Measurements from ENCODE around the gene VPS39. TPM values are rescaled to one million over a fixed set of nuclear protein-coding genes. Genes with fewer than 3 reads are reported as not detected.

Gene VPS39
- total and polyA plus RNA-seq, 2 of the 13 experiments (the other 11 are each of a cell fraction or from before 2014, with no cell fraction given) = 22.9 to 32.0 TPM

DNA sequence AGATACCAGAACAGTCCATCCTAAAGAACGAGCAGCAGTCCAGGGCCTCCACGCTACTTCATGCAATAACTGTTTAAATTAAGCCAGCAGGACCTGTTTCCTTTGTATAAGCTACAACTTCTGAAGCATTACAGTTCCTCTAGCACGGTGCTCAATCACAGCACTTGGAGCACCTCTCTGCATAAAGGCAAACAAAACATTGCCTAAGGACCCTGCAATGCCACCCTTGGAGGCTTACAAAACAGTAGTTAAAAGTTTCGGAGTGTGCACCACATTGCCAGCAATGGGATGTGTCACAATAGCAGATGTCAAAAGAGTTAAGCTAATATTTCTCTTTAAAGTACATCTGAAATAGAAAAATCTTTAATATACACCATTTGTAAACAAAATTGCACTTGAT is 2.6 kb upstream of the VPS39 start:
- Histone ChIP-seq H3K27ac (ENCODE audit: extremely low read length, insufficient read depth, low read length) (no peak overlapping the region), H3K9ac (ENCODE audit: insufficient read depth, low read depth, low read length) (no peak overlapping the region), H3K4me3 (replicated peaks in 1 of 3; ENCODE audit: insufficient read depth in 1 of 3, low read depth in 2 of 3, low read length in 3 of 3) (no peak overlapping the region), H3K27me3 (ENCODE audit: control insufficient read depth in 1 of 2, insufficient read depth in 2 of 2, low read length in 2 of 2) (no peaks in the 10 kb centered on the region; a peak in 1 of 5 replicates), H4K20me1 (ENCODE audit: insufficient read depth, low read length) (no peaks in the 10 kb centered on the region), H3K4me2 (ENCODE audit: low read depth, low read length) (no peak overlapping the region), H2AFZ (ENCODE audit: low read length) (no peak overlapping the region), H3K9me3 (ENCODE audit: low read length) (no peaks in the 10 kb centered on the region), H3K36me3 (replicated peaks in 1 of 2; ENCODE audit: control insufficient read depth in 1 of 2, insufficient read depth in 2 of 2, low read length in 2 of 2) (peaks cover 11 to 41% of the 10 kb centered on the region in 2 experiments), H3K4me1 (ENCODE audit: insufficient read depth, low read length) (peaks cover 23% of the 10 kb centered on the region), H3K79me2 (ENCODE audit: insufficient read depth, low read length) (peaks cover 17% of the 10 kb centered on the region)
- ATAC-seq (no peak), FAIRE-seq (no peak), DNase-seq (ENCODE audit: low spot score) (no peak)
- BruUV-seq (replicated peaks) = no TSS peak
- POLR2A ChIA-PET = no interaction called here
- in situ Hi-C loops (cut with HindIII; ENCODE audit: extremely low pct_ligation_motif_present, low pct_unique_long_range_greater_than_20kb) (no loop called here), intact Hi-C loops (cut with micrococcal nuclease; ENCODE audit: unreplicated experiment) (no loop called here)
- TF ChIP-seq ZNF282 (IDR thresholded peaks at IDR 0.05; ENCODE audit: partially characterized antibody) (no peak), ZNF468 (CRISPR knock-in tag; IDR thresholded peaks at IDR 0.05) (no peak), ZSCAN25 (CRISPR knock-in tag; IDR thresholded peaks at IDR 0.05) (no peak), RELA (CRISPR knock-in tag; IDR thresholded peaks at IDR 0.05) (no peak), ZNF510 (CRISPR knock-in tag; IDR thresholded peaks at IDR 0.05; ENCODE audit: low read depth) (no peak), POLR2AphosphoS5 (IDR thresholded peaks at IDR 0.05; ENCODE audit: low read depth, low read length) (no peak), TRAFD1 (CRISPR knock-in tag; IDR thresholded peaks at IDR 0.05; ENCODE audit: borderline replicate concordance) (no peak), FOXM1 (CRISPR knock-in tag; IDR thresholded peaks at IDR 0.05) (no peak), CCAR2 (optimal IDR thresholded peaks at IDR 0.05; ENCODE audit: low read depth, low read length) (no peak), KAT2B (IDR thresholded peaks at IDR 0.05; ENCODE audit: borderline replicate concordance, low read depth, low read length) (no peak), ZBTB7B (CRISPR knock-in tag; IDR thresholded peaks at IDR 0.05) (no peak), WIZ (CRISPR knock-in tag; IDR thresholded peaks at IDR 0.05) (no peak), ATF5 (CRISPR knock-in tag; IDR thresholded peaks at IDR 0.05; ENCODE audit: low read depth) (no peak)
- TF ChIP-seq, protein P1, sequence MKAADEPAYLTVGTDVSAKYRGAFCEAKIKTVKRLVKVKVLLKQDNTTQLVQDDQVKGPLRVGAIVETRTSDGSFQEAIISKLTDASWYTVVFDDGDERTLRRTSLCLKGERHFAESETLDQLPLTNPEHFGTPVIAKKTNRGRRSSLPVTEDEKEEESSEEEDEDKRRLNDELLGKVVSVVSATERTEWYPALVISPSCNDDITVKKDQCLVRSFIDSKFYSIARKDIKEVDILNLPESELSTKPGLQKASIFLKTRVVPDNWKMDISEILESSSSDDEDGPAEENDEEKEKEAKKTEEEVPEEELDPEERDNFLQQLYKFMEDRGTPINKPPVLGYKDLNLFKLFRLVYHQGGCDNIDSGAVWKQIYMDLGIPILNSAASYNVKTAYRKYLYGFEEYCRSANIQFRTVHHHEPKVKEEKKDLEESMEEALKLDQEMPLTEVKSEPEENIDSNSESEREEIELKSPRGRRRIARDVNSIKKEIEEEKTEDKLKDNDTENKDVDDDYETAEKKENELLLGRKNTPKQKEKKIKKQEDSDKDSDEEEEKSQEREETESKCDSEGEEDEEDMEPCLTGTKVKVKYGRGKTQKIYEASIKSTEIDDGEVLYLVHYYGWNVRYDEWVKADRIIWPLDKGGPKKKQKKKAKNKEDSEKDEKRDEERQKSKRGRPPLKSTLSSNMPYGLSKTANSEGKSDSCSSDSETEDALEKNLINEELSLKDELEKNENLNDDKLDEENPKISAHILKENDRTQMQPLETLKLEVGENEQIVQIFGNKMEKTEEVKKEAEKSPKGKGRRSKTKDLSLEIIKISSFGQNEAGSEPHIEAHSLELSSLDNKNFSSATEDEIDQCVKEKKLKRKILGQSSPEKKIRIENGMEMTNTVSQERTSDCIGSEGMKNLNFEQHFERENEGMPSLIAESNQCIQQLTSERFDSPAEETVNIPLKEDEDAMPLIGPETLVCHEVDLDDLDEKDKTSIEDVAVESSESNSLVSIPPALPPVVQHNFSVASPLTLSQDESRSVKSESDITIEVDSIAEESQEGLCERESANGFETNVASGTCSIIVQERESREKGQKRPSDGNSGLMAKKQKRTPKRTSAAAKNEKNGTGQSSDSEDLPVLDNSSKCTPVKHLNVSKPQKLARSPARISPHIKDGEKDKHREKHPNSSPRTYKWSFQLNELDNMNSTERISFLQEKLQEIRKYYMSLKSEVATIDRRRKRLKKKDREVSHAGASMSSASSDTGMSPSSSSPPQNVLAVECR (CRISPR knock-in tag; IDR thresholded peaks at IDR 0.05; ENCODE audit: borderline replicate concordance) = no peak
- TF ChIP-seq, protein P2, sequence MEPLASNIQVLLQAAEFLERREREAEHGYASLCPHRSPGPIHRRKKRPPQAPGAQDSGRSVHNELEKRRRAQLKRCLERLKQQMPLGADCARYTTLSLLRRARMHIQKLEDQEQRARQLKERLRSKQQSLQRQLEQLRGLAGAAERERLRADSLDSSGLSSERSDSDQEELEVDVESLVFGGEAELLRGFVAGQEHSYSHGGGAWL (CRISPR knock-in tag; IDR thresholded peaks at IDR 0.05) = no peak
- TF ChIP-seq, protein P3, sequence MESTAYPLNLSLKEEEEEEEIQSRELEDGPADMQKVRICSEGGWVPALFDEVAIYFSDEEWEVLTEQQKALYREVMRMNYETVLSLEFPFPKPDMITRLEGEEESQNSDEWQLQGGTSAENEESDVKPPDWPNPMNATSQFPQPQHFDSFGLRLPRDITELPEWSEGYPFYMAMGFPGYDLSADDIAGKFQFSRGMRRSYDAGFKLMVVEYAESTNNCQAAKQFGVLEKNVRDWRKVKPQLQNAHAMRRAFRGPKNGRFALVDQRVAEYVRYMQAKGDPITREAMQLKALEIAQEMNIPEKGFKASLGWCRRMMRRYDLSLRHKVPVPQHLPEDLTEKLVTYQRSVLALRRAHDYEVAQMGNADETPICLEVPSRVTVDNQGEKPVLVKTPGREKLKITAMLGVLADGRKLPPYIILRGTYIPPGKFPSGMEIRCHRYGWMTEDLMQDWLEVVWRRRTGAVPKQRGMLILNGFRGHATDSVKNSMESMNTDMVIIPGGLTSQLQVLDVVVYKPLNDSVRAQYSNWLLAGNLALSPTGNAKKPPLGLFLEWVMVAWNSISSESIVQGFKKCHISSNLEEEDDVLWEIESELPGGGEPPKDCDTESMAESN (CRISPR knock-in tag; conservative IDR thresholded peaks at IDR 0.05) = no peak
- 98% methylated on average over 4 of the region's 4 CpGs for WGBS (ENCODE audit: low lambda C conversion rate)
- CTCF ChIA-PET (ENCODE audit: low intra/inter-chr PET ratio, low total read pairs) = no interaction called here

All from HepG2 (cell line).